ENCODE results near the gene SCAF4.
"Not testable (repeated sequence)": the region's sequence is repeated elsewhere in the genome, so short reads cannot be mapped to it uniquely, and the experiment has no call there.

SCAF4 gene

DNA sequence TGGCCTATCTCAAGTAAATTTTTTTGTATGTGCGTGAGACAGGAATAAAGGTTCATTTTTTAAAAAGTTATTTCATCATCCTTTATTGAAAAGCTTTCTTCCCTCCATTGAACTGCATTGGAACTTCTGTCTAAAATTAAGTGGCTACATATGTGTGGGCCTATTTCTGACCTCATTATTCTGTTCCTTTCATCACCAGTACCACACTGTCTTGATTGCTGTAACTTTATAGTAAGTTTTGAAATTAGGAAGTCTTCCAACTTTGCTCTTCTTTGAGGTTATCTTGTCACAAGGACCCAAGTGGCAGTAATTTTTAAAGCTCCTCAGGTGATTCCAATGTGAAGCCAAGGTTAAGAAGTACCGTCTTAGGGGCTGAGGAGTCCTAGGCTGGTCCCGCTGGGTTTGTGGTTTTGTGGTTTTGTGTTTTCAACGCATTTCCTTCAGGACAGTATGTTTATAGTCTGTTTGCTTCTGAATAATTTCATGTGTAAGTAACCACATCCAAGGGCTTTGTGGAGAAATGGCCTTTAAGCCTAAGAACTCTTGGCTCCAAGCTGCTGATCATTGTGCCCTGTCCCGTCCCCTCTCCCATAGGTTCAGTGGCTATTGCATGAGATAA lies 12.4 kb upstream of the SCAF4 start:
- in situ Hi-C loops (cut with HindIII; ENCODE audit: low sequenced_read_pairs) = no loop called here

DNA sequence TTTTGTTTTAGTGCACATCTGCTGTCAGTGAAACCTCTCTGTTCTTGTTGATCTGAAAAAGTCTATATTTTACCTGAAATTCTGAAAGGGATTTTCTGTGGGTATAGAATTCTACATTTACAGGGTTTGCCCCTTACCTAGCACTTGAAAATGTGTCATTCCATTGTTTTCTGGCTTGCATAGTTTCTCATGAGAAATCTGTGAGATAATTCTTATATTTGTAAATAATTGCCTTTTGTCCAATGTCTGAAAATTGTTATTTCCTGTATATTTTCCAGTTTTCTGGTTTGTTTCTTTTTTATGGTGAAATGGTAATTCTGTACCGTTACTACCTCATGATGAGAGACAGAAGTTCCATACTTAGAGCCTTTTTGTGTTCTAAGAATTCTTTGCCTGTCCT lies 11.8 kb upstream of the SCAF4 start:
- in situ Hi-C loops (cut with HindIII; ENCODE audit: low sequenced_read_pairs) = no loop called here

DNA sequence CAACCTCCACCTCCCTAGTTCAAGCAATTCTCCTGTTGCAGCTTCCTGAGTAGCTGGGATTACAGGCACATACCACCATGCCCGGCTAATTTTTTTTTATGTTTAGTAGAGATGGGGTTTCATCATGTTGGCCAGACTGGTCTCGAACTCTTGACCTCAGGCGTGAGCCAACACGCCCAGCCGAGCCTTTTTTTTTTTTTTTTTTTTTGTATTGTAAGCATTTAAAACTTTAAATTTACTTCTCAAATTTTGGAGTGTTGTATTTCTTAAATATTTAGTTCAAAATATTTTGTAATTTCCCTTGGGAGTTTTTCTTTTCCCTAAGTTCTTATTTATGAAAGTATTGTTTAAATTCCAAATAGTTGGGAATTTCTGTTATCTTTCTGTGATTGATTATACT lies 9.2 kb upstream of the SCAF4 start:
- in situ Hi-C loops (cut with HindIII; ENCODE audit: low sequenced_read_pairs) = no loop called here

DNA sequence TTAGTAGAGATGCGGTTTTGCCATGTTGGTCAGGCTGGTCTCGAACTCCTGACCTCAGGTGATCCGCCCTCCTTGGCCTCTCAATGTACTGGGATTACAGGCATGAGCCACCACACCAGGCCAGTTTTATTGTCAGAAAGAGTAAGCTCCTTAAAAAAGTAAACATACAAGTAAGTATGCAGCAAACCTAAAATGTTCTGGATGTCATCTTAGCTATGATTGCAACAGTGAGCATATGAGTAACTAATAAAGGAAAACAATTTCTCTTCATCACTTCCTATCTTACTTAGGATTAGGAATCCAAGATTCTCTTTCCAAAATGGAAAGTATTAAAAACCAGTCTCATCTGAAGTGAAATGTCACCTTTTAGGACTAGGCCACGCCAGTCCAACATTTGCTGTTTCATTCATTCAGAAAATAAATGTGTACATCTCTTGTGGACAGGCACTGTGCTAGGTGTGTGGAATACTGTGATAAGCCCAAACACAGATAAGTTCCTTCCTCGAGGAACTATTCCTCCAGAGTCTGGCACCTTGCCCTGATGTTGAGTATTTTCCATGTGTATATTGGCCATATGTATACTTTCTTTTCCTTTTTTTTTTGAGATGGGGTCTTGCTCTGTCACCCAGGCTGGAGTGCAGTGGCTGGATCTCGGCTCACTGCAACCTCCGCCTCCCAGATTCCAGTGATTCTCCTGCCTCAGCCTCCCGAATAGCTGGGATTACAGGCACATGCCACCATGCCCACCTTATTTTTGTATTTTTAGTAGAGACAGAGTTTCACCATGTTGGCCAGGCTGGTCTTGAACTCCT lies 5.9 kb upstream of the SCAF4 start:
- in situ Hi-C loops (cut with HindIII; ENCODE audit: low sequenced_read_pairs) = not testable (repeated sequence)

DNA sequence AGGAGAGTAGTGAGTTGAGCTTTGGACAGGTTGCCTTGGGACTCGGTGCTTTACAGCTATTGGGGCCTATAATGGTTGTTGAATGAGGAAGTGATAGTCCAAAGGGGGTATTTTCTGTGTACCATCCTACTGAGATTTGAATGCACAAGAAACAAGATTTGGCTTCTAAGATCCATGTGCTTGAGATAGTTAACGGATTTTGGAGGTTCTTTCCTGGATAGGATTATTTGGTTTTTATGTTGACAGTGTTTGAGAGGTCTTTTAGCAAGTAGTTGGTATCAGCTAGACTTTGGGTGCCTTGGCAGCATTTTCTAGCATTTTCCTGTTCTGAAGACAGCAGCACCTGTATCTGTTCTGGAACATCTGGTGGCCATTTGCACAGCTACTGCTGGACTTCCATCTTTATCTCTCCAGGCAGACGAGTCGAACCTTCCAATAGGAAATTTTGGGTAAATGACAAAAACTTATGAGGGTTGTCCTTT lies 3.6 kb upstream of the SCAF4 start:
- in situ Hi-C loops (cut with HindIII; ENCODE audit: low sequenced_read_pairs) = no loop called here

DNA sequence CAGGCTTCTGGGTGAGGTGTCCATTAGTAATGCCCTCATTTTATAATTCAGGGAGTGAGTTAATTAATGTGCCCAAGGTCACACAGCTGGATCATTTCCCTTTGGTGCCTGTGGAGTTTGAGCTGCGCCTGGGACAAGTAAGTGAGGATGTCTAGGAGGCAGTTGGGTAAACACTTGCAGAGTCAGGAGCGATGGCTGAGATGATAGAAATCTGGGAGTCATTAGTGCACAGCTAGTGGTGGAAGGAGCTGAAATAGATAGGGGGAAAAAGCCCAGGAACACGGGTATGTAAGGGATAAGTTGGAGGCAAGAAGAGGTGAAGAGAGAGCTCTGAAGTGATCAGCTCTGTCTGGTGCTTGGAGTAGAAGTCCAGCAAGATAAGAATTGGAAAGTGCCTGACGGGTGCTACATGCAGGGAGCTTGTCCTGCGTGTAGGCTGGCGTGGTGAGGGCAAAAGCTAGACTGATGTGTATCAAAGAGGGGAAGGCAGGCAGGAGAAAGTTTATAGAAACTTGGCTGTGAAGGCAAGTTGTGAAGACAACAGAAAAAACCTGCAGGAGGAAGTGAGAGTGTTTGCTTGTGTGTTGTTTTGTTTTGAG lies 1.7 kb upstream of the SCAF4 start:
- in situ Hi-C loops (cut with HindIII; ENCODE audit: low sequenced_read_pairs) = no loop called here

DNA sequence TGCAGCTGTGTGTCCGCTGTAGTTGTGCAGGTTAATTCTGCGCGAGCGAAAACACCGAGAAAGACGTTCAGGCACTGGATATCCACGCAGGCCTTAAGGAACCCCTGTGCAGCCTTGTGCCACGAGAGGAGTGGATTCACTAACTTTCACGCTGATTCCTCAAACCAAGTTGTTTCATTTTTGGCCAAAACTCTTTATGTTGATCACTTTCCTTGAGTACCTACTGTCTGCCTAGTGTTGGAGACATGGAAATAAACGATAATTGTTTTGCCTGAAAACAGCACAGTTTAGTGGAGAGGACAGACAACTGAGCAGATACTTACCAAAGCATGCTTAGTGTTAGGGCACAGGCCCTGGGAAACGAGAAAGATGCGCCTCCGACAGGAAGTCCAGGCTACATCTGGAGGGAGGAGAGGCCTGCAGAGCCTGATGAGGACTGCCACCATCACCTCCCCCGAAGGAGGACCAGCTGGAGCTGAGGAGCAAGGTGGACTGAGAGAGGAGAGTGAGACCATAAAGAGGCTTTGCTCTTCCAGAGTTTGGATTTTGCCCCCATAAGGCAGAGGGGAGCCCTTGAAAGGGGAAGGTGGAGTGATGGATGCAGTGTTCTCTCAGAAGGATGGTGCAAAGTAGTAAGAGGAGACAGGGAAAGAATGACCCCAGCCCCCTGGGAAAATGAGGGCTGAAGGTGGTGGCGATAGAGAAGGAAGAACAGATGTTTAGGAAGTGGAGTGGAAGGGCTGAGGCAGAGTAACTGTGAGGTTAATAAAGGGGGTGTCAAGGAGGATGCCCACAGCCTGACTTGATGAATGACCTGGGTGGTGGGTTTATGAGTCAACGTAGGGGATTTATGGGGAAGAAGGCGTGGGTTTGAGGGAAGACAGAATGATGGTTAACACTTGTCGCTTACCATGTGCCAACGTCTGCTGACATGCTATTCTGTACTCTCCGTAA lies 956 bp upstream of the SCAF4 start:
- in situ Hi-C loops (cut with HindIII; ENCODE audit: low sequenced_read_pairs) = no loop called here

DNA sequence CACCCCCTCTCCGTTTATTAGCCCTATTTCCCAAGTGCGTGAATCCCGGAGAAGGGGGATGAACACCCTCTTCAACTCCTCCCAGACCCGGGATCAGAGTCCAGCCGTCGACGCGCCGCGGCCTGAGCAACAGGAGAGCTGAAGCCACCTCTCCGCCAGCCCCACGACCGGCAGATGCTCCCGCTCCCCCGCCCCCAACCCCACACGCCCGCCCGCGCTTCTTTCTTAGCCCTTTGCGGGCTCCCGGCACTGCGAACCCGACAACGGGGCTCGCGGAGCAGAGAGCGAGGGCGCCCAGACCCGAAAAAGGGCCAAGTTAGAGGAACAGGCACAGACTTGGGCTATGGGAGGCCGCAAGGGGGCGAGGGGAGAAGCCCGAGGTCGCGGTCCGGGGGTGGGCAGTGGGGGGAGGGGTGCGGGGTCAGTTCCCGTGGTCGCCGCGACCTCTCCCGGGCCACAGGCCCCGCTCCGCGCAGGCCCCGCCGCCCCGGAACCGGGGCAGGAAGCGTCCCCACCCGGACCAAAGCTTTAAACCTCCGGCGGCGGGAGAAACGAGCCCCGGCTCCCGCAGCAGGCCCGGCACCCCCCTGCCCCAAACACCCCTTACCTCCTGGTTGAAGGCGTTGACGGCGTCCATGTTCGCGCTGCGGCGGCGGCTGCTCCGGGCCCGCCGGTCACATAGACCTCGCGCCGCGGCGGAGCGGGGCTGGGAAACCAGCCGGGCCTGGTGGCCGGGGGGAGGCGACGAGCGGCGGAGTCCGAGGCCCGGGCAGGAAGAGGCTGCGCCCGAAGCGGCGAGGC lies 662 bp downstream of the SCAF4 start:
- in situ Hi-C loops (cut with HindIII; ENCODE audit: low sequenced_read_pairs) = no loop called here

DNA sequence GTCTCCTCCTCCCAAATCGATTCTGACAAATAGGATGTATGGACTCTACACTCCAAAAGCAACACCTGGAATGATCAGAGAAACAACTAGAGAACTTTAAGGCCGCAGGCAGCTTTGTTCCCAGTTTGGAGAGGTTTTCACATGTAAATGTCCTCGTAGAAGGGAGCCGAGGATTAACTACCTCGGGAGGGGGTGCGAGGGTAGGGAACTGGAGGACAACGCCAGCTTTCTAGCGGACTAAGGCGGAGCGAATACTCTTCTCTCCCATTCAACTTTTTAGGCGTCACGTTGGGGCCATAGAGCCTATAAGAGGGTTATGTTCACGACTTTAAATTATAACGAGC lies 1.2 kb downstream of the SCAF4 start:
- in situ Hi-C loops (cut with HindIII; ENCODE audit: low sequenced_read_pairs) = no loop called here

DNA sequence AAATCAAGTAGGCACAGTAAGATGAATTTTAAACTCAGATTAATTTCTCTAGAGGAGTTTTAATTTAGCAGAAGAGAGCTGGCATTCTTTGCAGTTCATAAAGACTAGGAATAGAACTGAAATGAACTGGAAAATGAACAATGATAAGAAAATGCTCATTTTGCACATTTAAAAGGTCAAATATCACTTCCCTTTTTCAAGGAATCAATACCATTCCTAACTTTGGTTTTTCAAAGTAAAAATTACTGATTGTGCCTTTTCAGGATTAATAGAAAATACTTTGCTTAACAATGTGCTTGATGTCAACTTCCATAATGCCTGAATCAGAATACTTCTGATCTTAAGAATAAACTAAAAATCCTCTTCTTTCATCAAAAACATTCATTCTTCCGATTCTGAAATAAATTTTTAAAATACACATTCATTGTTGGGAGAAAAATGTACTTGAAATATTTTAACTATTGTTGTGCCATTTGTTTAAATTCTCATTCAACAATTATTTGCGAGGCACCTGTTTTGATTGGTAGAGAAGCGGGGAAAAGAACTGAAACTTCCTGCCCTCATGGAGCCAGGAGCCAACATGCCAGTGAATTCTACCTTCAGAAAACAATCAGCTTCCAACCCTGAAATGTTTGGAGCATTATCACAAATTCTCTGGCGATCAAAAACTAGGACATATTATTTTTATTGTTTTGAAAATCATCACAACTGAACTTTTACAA lies 2.1 kb downstream of the SCAF4 start:
- in situ Hi-C loops (cut with HindIII; ENCODE audit: low sequenced_read_pairs) = no loop called here

DNA sequence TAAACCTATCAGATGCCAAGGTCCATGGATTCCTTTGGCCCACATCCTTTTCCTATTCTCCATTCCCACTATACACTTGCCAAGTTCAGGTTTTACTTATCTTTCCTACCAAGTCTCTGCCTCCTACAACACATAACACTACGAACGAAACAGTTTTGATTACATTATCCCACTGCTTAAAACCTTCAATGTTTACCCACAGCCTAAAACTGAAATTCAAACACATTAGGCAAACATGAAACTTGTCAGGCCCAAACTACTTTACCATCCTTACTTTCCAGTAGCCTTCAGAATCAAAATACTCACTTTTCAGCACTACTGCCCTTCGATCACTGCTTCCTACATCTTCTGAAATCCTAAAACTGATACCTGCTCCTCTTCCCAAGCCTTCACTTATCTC lies 3.0 kb downstream of the SCAF4 start:
- in situ Hi-C loops (cut with HindIII; ENCODE audit: low sequenced_read_pairs) = no loop called here

DNA sequence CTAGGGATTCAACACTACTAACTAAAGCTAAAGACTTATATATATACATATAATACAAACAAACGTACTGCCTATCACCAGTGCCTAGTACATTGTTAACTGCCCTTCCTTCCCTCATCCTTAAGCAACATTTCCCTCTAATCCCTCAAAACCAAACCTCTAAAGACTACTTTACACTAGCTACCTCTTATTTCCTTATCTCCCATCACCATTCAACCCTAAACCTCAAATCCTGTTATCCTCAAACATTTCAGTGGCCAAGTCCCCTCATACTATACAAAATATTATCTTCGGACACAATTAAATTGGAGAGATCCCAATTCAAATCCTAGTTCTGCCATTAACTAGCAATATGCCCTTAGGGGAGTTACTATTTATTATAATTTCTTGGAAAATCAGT lies 3.7 kb downstream of the SCAF4 start:
- in situ Hi-C loops (cut with HindIII; ENCODE audit: low sequenced_read_pairs) = no loop called here

DNA sequence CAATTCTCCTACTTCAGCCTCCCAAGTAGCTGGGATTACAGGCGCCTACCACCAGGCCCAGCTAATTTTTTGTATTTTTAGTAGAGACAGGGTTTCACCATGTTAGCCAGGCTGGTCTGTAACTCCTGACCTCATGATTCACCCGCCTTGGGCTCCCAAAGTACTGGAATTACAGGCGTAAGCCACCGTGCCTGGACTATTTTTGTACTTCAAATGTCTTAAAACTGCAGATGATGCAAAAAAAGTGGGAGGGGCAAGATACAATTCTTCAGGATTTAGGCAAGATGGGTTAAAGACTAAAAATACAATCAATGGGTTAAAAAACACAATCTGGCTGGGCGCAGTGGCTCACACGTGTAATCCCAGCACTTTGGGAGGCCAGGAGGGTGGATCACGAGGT lies 4.7 kb downstream of the SCAF4 start:
- in situ Hi-C loops (cut with HindIII; ENCODE audit: low sequenced_read_pairs) = no loop called here

DNA sequence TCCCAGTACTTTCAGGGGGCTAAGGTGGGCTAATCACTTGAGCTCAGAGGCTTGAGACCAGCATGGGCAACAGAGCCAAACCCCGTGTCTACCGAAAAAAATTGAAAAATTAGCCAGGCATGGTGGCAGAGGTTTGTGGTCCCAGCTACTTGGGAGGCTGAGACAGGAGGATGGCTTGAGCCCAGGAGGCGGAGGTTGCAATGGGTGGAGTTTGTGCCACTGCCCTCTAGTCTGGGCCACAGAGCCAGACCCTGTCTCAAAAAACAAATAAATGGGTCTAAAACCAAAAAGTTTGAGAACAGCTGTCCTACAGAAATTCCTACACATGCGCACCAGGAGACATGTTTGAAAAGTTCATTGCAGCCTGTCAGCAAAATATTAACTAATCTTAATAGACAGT lies 5.5 kb downstream of the SCAF4 start:
- in situ Hi-C loops (cut with HindIII; ENCODE audit: low sequenced_read_pairs) = no loop called here

DNA sequence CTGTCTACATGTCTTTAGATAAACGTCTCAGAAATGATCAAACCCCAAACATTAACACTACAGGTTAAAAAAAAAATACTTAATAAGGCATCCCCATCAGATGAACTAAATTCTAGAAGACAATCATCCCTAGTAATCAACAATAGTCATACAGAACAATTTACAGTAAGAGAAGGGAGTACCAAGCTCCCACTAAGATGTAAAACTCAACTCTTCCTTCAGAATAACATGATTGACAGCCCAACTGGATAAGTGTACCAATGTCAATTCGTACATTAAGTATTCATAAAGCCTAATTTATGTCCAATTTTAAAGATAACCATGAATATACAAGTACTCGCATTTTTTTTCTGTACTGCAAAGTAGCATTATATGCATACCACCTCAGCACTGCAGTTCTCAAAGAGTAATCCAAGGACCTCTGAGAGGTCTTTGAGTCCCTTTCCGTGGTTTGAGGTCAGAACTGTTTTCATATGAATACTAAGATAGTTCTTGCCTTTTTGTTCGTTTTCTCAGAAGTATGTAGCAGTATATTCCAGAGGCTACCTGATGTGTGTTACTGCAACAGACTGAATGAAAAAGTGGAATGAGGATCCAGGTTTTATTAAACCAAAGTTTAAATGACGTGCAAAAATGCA lies 6.6 kb downstream of the SCAF4 start:
- in situ Hi-C loops (cut with HindIII; ENCODE audit: low sequenced_read_pairs) = no loop called here

DNA sequence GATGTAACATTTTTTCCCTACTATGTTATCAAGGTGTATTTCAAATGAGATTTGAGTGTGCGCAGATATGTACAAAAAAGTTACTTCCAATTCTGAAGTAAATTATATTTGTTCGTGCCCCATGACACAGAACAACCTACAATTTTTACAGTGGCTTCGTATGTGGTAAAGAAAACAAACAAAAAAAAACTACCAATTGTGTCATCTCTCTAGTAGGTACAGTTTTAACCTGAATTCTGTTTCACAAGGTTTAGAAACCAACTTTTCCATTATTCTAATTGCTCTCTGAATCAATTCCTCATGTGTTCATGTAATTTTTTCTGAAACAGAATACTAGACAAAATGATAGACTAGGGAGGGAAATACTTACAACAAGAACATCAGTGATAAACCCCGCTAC lies 7.4 kb downstream of the SCAF4 start:
- in situ Hi-C loops (cut with HindIII; ENCODE audit: low sequenced_read_pairs) = no loop called here

DNA sequence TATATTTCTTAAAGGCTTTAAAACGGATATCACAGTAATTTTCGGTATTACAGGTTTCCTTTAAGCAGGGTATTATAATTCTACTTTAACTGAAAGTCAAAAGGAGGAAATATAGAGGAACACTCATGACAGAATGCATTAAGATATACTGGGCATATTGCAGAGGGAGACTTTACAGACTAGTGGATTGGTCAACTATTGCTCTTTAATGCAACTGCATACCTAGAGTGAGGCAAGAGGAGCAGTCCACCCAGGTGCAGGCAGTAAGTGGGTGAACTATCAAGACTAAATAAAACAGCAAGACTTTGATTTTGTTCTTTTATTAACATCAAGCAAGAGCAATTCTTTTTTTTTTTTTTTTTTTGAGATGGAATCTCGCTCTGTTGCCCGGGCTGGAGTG lies 10.5 kb downstream of the SCAF4 start:
- in situ Hi-C loops (cut with HindIII; ENCODE audit: low sequenced_read_pairs) = no loop called here

DNA sequence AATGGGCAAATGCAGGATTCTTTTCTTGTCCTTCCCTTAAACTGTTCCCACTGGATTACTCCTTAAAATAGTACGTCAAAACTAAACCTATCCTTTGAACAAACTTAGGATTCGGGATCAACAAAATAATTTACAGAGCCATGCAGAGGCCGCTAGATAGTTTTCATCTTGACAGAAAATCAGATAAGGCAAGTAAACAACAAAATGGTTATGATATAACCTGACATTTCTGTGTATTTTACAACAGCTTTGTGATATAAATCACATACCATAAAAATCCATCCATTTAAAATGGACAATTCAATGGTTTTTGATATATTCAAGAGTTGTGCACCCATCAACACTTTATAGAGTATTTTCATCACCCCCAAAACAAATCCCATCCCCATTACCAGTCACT lies 11.2 kb downstream of the SCAF4 start:
- in situ Hi-C loops (cut with HindIII; ENCODE audit: low sequenced_read_pairs) = no loop called here

DNA sequence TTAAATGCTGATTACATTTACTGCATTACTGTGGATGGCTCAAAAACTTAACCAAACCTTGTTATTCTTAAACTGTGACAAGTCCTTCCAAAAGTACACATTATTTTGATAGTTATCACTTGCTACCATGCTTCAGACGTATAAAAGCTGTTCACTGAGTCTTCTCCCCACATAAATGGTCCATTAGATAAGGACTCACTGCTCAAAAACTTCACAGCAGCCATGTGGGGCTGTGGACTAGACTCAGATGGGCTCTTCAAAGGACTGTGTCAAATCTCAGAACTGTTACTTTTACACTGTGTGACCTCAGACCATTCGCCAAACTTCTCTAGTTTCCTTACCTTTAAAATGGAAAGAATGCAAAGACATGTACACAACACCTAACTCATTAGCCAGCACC lies 11.6 kb downstream of the SCAF4 start:
- in situ Hi-C loops (cut with HindIII; ENCODE audit: low sequenced_read_pairs) = no loop called here

All from endothelial cell of hepatic sinusoid (primary cell).